PFSK-1 (cell line): Measurements from ENCODE around the gene RABGAP1.

ENCODE experiments used
- REST ChIP-seq, 2 experiments: IDR thresholded peaks; 2 replicates each; pipeline versions ENCODE4 v1.6.1 to v1.8.0; 2011 to 2012; ENCODE audit warnings: low read depth in 2 of 2, low read length in 2 of 2, control low read depth in 1 of 2, inconsistent platforms in 1 of 2, mild to moderate bottlenecking in 1 of 2, moderate library complexity in 1 of 2; ENCODE audit not compliant: insufficient read depth in 1 of 2
- TAF1 ChIP-seq: IDR thresholded peaks from 2 replicates; pipeline ENCODE4 v1.6.1; 2012; ENCODE audit warnings: low read length, control low read depth, borderline replicate concordance; ENCODE audit not compliant: insufficient read depth

- TF ChIP-seq REST (IDR thresholded peaks at IDR 0.05; ENCODE audit: insufficient read depth in 1 of 2, low read depth in 2 of 2, low read length in 2 of 2): no peak
- no peak for TF ChIP-seq TAF1
These were observed 95.0 kb downstream of the RABGAP1 start for GRCh38 chr9:123035791-123036190.
